Activated effector memory CD4-positive, alpha-beta T cell treated with Interleukin-2 at 50 U/mL for 16 hours (primary cell): ENCODE results near the gene CACNG8.

ENCODE experiments used
- DNase-seq: peaks from one replicate; pipeline ENCODE4 v3.0.0-alpha.2; 2020

CACNG8 gene

DNA sequence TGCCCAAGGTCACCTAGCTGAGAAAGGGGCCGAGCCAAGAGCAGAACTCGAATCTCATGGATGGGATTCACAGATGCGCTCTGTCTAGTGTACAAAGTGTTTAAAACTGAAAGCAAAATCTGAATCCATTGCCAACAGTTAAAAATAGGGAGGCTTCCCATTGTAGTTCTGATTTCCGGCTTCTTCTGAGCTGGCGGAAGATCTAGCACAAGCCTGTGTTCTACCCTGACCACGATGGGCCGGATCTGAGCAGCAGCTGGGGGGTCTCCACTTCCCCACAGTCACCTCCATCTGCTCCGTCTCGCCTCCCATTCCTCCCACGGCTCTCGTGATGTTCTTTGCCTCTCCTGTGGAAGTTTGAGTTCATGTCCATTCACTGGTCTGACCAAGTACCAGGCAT is 2.4 kb downstream of the CACNG8 start:
- no peak for DNase-seq

DNA sequence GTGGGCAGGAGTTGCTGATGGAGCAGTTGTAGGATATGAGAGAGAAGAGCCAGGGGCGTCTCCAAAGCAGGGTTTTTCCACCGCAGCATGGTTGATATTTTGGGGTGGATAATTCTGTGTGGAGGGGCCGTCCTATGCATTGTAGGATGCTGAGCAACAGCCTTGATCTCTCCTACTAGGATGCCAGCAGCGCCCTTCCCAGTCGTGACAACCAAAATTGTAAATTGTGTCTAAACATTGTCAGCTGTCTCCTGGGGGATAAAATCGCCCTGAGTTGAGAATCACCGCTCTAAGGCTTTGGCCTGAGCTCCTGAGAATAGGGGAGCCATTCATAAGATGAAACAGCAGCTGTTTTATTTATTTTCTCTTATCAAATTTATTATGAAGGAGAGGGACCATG is 4.2 kb downstream of the CACNG8 start:
- no peak for DNase-seq

DNA sequence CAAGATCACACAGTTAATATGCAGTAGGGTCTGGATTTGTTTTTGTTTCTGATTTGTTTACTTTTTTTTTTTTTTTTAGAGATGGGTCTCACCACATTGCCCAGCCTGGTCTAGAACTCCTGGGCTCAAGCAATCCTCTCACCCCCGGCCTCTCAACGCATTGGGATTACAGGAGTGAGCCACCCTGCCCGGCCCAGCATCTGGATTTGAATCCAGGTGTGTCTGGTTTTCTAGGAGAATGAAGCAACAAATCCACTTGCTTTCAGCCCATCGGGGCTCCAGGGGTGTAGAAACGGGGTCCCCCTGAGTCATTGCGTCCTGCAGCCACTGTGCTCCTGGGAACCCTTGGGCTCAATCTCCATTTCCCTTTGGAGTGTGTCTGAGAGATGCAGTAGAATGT is 6.6 kb downstream of the CACNG8 start:
- DNase-seq: no peak

DNA sequence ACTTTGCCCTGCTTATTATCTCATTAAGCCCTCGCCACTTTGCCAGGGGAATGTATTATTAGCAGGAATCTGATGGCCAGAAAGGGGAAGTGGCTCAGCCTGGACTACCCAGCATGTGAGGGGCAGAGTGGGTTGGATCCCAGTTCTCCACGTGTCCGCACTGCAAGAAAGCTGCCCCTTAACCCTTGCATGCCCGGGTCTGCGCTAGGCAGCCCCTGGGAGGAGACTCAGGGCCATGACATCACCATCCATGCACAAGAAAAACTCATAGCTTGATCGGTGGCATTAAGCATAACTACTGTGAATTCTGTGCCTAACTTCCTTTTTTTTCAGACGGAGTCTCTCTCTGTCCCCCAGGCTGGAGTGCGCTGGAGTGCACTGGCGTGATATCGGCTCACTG is 8.9 kb downstream of the CACNG8 start:
- no peak for DNase-seq

DNA sequence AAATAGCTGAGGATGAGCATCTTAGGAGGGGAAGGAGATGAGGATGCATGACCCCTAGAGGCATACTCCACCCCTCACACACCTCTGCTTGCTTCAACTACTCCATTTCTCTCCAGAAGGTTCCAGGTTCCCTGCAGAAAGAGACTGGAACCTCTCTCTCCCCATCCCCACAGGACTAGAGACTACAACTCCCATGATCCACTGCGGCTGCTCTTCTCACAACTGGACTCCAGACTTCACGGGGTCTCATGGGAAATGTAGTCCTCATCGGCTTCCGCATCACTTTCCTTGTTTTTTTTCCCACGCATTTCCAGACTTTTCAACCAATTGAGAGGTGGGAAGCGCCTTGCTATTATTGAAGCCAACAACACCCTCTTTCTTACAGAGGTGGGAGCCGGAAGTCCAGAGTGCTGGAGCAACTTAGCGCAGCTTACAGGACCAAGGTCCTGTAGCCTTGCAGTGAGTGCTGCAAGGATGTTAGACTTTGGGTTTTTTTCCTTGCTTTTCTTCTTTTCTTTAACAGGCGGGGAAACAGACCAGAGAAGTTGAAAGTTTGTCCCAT is 14.8 kb downstream of the CACNG8 start:
- DNase-seq: peak; percentile 29

DNA sequence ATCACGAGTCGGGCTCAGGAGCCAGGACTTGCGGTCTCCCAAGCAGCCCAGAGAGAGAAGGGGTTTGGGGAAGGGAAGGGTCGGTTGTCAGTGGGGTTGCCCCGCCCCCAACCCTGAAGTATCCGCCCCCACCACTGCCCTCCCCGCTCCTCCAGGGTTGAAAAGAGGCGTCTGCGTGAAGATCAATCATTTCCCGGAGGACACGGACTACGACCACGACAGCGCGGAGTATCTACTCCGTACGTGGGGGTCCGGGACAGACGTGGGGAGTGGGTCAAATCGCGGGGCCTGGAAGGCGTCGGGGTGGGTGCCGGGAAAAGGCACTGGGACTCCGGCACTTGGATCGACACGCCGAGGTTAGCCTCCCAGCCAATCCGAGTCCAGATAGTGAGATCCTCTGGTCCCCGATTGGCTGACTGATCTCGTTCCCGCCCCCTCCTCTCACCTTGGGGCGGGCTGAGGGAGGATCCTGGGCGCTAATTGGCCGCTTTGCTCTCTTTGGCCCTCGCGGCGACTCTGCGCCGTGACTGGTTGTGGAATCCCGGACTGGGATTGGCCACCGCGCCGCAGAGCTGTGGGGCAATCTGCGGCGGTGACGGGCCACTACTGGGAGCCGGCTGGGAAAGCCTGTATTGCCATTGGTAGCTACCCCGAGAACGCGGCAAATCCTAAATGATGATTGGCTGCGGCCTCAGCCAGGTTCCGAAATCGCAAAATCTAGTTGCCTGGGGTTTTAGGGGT is 15.4 kb downstream of the CACNG8 start:
- DNase-seq: no peak

DNA sequence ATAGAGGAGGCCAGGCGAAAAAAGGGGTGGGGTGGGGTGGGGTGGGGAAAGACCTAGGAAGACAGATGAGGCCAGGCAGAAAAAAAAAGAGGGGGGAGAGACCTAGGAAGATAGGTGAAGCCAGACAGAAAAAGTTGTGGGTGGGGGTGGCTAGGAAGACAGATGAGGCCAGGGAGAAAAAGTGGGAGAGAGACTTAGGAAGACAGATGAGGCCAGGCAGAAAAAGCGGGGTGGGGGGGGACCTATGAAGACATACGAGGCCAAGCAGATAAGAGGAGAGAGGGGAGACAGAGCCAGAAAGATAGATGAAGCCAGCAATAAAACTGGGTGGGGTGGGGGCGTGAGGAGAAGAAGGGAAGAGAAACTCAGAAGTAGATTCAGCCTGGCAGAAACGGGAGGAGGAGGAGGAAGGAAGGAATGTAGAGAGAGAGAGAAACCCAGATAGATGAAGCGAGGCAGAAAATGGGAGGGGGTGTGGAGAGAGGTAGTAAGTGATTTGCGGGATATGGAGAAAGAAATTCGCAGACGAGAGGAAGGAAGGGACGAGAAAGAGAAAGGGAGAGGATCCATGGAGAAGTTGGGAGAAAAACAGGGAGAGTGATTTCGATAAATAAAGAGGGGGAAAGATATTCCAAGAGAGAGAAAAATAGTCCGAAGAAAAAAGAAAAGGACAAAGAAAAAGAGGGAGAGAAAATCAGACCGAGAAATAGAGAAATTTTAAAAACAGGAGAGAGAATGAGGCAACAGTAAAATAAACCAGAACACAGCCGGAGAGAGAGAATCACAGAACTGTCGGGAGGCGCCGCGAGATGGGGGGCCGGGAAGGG is 16.5 kb downstream of the CACNG8 start:
- no peak for DNase-seq

DNA sequence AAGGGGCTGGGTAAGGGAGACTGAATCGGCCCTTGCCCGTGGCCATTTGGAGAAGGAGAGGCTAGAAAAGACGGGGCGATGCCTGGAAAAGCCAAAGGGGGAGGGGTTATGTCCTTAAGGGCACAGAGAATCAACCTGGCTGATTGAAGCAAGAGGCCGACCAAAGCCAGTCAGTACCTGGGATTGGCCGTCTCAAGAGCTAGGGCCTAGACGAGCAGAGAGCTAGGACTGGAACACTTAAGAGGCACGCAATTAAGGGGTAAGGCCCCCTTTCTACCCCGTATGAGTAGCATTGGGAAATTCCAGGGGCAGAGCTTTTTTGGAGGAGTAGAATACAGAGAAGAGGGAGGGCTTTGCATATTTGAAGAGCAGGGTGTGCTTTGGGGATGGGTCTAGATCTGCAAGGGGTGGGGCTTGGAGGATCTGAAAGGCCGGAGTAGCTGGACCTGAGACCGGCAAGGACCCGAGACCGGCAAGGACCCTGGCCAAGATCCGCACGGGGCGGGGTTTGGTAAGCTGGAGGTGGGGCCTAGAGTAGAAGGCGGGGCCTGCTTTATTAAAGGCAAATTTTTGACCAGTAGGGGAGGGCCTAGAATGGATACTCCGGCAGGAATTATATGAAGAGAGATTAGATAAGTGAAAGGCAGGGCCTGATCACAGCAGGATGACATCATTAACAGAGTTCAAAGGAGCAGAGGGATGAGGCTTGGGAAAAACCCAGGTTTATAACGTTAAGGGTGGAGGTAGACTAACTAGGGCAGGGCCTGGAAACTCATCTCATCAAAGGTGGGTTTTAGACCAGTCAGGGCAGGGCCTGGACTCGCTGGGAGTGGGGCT is 18.0 kb downstream of the CACNG8 start:
- no peak for DNase-seq

DNA sequence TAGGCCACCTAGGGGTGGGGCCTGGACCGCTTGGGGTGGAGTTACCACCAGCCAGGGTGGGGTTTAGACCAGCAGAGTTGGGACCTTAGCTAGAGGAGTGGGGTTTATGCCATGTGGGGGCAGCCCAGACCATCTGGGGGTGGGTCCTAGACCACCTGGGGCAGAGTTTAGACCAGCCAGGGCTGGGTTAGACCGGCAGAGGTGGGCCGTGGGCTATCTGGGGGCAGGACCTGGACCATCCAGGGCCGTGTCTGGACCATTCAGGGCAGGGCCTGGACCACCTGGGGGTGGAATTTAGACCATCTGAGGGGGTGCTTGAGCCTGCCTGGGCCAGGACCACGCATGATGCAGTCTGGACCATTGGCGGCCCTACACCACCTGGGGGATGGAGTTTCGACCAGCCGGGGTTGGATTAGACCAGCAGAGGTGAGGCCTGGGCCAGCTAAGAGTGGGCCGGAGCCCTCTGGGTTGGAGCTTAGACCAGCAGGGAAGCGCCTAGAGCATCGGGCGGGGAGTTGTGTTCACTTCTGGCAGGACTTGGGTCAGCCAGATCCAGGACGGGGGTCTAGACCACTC is 18.7 kb downstream of the CACNG8 start:
- no peak for DNase-seq

DNA sequence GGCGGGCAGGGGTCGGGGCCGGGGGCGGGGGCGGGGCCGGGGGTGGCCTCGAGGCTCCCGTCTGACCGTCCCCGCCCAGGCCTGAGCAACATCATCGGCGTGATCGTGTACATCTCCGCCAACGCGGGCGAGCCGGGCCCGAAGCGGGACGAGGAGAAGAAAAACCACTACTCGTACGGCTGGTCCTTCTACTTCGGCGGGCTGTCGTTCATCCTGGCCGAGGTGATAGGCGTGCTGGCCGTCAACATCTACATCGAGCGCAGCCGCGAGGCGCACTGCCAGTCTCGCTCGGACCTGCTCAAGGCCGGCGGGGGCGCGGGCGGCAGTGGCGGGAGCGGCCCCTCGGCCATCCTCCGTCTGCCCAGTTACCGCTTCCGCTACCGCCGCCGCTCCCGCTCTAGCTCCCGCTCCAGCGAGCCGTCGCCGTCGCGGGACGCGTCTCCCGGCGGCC is 19.3 kb downstream of the CACNG8 start:
- DNase-seq: no peak

DNA sequence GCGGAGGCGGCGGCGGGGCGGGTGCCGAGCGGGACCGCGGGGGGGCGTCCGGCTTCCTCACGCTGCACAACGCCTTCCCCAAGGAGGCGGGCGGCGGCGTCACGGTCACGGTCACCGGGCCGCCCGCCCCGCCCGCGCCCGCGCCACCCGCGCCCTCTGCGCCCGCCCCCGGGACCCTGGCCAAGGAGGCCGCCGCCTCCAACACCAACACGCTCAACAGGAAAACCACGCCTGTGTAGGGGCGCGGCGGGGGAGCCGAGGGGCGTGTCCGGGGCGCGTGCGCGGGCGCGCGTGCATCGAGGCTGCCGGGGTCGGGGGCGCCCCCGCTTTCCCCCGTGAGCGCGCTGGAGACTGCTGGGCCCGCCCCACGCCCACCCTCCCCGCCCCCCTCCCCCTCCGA is 19.9 kb downstream of the CACNG8 start:
- no peak for DNase-seq

DNA sequence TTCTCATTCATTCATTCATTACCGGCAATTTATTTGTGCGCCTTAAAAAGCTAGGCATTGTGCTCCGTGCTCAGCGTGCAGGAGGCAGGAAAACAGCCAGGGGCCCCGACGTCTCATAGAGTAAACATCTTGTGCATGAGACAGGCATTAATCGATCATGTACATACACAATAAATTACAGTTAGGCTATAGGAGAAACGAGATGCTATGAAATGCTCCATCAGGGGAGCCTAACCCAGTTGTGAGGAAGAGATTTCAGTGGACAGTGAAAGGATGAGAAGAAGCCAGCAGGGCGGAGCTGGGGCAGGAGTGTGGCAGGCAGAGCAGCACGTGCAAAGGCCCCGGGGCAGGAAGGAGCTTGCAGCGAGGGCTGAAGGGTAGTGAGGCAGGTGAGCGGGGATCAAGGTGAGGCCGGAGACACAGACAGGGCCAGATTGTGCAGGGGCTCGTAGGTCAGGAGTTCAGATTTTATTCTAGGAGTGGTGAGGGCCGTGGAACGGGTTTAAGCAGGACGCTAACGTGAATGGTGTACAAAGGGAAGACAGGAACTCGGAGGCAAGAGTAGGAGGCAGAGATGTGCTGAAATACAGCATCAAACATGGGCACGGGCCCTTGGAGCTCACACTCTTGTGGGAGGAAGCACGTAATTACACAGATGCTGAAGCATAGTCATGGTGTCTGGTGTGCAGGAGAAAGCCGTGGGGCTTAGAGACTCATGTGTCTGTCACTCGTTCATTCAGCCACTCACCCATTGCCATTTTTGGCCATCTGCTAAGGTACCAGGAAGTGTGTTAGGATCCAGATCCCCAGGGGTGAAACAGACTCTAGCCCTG is 20.9 kb downstream of the CACNG8 start:
- DNase-seq: no peak

DNA sequence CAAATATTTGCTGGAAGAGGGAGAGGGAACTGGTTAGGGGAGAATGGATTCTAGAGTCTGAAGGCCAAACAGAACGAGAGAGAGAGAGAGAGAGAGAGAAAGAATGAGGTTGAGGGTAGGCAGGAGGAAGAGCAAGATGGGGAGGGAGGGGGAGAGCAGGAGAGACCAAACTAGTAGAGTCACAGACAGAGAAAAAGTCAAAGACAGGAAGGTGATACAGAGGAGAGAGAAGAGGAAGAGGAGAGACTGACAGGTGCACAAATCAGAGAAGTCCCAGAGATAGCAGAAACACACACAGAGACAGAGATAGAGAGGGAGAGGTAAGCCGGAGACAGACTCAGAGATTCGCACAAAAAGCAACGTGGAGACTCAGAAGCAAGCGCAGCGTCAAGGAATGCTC is 23.1 kb downstream of the CACNG8 start:
- no peak for DNase-seq

DNA sequence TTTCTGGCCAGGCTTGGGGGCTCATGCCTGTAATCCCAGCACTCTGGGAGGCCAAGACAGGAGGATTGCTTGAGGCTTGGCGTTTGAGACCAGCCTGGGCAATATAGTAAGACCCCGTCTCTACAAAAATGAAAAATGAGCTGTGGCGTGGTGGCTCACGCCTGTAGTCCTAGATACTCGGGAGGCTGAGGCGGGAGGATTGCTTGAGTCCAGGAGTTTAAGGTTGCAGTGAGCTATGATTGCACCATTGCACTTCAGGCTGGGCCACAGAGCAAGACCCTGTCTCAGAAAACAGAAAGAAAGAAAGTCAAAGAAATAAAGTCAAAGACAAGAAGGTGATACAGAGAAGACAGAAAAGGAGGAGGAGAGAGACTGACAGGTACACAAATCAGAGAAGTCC is 26.2 kb downstream of the CACNG8 start:
- no peak for DNase-seq

DNA sequence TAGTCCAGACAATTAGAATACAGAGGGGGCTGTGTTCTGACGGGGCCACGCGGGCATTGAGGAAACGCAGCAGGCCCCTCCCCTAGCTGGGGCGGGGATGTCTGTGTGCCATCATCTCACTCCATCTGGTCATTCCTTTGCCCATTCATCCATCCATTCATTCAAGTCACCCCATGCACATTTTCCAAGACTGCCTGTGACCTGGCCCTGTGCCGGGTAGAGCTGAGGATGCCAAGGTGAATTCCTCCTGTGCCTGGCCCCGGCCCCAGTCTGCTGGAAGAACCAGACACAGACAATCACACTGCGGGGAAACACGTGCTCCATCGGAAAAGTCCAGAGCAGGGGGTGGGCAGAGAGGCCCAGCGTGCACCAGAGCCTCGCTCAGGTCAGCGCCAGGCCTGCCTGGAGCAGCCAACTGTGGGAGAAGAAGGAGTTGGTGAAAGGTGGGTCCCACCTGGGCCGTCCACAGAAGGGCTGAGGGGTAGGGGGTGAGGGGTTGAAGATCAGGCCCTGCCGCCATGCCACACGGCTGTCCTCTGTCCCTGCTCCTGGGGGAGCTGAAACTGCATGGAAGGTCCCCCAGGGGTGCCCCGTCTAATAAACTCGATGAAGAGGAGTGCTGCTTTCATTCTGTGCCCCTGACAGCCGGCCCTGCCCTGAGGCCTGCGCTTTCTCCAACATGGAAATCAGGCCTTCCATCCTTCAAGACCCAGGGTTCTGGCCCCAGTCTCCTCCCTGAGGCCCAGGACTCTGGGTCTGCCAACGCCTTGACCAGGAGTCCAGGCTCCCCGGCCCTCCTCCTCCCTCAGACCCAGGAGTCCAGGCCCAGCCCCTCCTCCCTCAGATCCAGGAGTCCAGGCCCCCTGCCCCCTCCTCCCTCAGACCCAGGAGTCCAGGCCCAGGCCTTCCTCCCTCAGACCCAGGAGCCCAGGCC is 27.1 kb downstream of the CACNG8 start:
- DNase-seq: no peak

DNA sequence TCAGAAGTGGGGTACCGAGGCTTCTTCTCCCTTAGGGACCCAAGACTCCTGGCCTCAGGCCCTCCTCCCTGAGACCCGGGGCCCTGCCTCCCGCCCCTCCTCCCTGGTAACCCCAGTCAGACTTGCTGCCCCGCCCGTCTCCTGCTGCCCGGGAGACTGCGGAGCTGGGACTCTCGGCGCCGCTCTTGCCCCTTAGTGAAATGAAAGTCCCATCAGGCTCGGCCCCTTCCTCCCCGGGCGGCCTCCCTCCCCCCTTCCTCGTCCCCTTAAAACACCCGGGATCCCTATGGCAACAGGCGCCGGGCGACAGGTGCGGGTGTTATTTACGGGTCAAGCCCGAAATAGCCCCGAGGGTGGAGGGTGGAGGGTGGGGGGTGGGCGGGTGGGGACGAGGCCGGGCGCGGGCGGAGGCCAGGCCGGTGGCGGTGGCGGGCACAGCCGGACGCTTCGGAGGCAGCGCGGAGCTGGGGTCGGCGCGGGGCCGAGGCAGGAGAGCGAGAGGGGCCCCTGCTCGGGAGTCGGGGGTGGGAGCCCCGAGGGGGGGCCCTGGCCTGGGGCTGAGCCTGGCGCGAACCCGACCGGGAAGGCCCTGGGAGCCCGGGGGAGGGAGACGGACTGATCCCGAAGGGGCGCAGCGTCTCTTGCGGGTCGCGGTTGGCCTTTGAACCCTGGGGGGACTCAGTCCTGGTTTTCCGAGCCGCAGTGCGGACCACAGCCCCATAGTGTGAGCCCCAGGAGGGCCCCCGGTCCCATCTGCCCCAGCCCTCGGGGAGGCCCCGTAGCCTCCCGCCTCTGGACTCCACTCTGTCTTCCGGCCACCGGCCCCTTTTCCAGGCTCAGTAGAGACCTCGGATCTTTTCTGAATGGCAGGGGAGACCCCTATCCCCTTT is 28.7 kb downstream of the CACNG8 start, which contains the start of gene CACNG6:
Gene CACNG6, plus strand, starts transcription at position 414 of the 890 bp plus-strand sequence. CDS start 1,241 bp downstream, outside the sequence.
- DNase-seq: no peak

DNA sequence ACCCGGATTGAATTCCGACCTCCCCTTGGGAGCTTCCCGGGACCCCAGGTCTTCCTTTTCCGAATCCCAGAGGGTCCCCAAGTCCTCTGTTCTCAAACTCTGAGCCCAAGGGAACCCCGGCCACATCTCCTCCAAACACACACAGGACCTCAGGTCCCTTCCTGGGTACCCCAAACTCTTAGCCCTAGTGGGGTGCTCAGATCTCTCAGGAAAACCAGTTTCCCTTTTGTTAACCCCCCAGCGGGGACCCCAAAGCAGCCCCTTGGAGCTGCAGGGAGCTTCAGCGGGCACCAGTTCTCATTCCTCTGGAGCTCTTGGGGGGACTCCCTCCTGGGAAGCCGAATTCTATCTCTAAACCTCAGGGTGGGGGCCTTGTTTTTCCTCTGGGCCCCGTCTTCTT is 29.5 kb downstream of the CACNG8 start:
- no peak for DNase-seq

DNA sequence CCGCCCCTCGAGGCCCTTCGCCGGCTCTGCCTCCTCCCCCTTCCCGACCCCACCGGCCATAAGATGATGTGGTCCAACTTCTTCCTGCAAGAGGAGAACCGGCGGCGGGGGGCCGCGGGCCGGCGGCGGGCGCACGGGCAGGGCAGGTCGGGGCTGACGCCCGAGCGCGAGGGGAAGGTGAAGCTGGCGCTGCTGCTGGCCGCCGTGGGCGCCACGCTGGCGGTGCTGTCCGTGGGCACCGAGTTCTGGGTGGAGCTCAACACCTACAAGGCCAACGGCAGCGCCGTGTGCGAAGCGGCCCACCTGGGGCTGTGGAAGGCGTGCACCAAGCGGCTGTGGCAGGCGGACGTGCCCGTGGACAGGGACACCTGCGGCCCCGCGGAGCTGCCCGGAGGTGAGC is 30.1 kb downstream of the CACNG8 start:
- no peak for DNase-seq

DNA sequence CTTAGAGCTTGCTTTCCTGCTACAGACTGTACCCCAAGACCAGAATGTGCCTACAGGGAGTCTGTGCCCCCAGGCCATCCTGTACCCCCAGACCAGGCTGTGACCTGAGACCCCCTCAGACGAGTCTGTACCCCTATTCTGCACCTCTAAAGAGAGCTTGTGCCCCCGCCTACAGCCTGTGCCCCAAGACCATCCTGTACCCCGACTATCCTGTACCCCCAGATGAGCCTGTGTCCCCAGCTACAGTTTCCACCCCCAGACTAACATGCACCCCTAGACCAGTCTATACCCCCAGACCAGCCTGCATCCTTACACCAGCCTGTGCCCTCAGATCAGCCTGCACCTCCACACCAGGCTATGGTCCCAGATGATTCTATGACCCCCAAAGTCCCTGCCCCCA is 30.7 kb downstream of the CACNG8 start:
- no peak for DNase-seq
